Measurements from ENCODE around the gene KIF5B.
"Not testable (repeated sequence)": the region's sequence is repeated elsewhere in the genome, so short reads cannot be mapped to it uniquely, and the experiment has no call there.

Gene KIF5B

GRCh38 chr10:31974434-31975124, 81.6 kb downstream of the KIF5B start:
- no peak for DNase-seq (ENCODE audit: low read depth)
- TF ChIP-seq MYC (IDR thresholded peaks at IDR 0.05; ENCODE audit: low read depth, low read length): no peak
- no peak overlapping the region for H3K4me3 ChIP-seq (ENCODE audit: low read depth, low read length)

GRCh38 chr10:31972519-31973041, 83.6 kb downstream of the KIF5B start:
- no peak overlapping the region for H3K4me3 ChIP-seq (ENCODE audit: low read depth, low read length)
- TF ChIP-seq MAX (IDR thresholded peaks at IDR 0.05; ENCODE audit: low read depth, low read length): no peak
- no peak for TF ChIP-seq POLR2A (IDR thresholded peaks at IDR 0.05; ENCODE audit: extremely low read depth, insufficient read length)
- no peak for TF ChIP-seq MYC (IDR thresholded peaks at IDR 0.05; ENCODE audit: low read depth, low read length)
- TF ChIP-seq CTCF (IDR thresholded peaks at IDR 0.05; ENCODE audit: low read depth, low read length): no peak
- peak; percentile 78 for DNase-seq (ENCODE audit: low read depth)

- H3K4me3 ChIP-seq (ENCODE audit: low read depth, low read length): not testable (repeated sequence)
- peak; percentile 26 for DNase-seq (ENCODE audit: low read depth)
These were observed 86.4 kb downstream of the KIF5B start for GRCh38 chr10:31969847-31970246.

GRCh38 chr10:31963589-31963980, 92.6 kb downstream of the KIF5B start:
- TF ChIP-seq POLR2A (IDR thresholded peaks at IDR 0.05; ENCODE audit: extremely low read depth, insufficient read length) (no peak), MAX (IDR thresholded peaks at IDR 0.05; ENCODE audit: low read depth, low read length) (no peak), MYC (IDR thresholded peaks at IDR 0.05; ENCODE audit: low read depth, low read length) (no peak), CTCF (IDR thresholded peaks at IDR 0.05; ENCODE audit: low read depth, low read length) (no peak)
- no peak overlapping the region for H3K4me3 ChIP-seq (ENCODE audit: low read depth, low read length)
- no peak for DNase-seq (ENCODE audit: low read depth)

- H3K4me3 ChIP-seq (ENCODE audit: low read depth, low read length): no peak overlapping the region
- no peak for DNase-seq (ENCODE audit: low read depth)
- TF ChIP-seq POLR2A (IDR thresholded peaks at IDR 0.05; ENCODE audit: extremely low read depth, insufficient read length): no peak
These were observed 93.2 kb downstream of the KIF5B start for GRCh38 chr10:31962826-31963588.

GRCh38 chr10:31961277-31962074, 94.7 kb downstream of the KIF5B start:
- H3K4me3 ChIP-seq (ENCODE audit: low read depth, low read length): peak overlapping the region; percentile 36
- peak; percentile 92 for DNase-seq (ENCODE audit: low read depth)
- no peak for TF ChIP-seq MYC (IDR thresholded peaks at IDR 0.05; ENCODE audit: low read depth, low read length)
- TF ChIP-seq CTCF (IDR thresholded peaks at IDR 0.05; ENCODE audit: low read depth, low read length): no peak
- TF ChIP-seq MAX (IDR thresholded peaks at IDR 0.05; ENCODE audit: low read depth, low read length): no peak
- no peak for TF ChIP-seq POLR2A (IDR thresholded peaks at IDR 0.05; ENCODE audit: extremely low read depth, insufficient read length)

- no peak overlapping the region for H3K4me3 ChIP-seq (ENCODE audit: low read depth, low read length)
- TF ChIP-seq POLR2A (IDR thresholded peaks at IDR 0.05; ENCODE audit: extremely low read depth, insufficient read length) (no peak), MAX (IDR thresholded peaks at IDR 0.05; ENCODE audit: low read depth, low read length) (no peak), MYC (IDR thresholded peaks at IDR 0.05; ENCODE audit: low read depth, low read length) (no peak), CTCF (IDR thresholded peaks at IDR 0.05; ENCODE audit: low read depth, low read length) (no peak)
- peak; percentile 69 for DNase-seq (ENCODE audit: low read depth)
These were observed 96.6 kb downstream of the KIF5B start for GRCh38 chr10:31959461-31960173.
